ENCODE measurements around the gene AVPR1B. TPM values are rescaled to one million over a fixed set of nuclear protein-coding genes. Genes with fewer than 3 reads are reported as not detected.
A peak's percentile ranks its signal among the peaks of the same experiment; 100 is the strongest.

Gene AVPR1B
- total RNA-seq, 1 experiment from 2014 or later, result not detected

DNA sequence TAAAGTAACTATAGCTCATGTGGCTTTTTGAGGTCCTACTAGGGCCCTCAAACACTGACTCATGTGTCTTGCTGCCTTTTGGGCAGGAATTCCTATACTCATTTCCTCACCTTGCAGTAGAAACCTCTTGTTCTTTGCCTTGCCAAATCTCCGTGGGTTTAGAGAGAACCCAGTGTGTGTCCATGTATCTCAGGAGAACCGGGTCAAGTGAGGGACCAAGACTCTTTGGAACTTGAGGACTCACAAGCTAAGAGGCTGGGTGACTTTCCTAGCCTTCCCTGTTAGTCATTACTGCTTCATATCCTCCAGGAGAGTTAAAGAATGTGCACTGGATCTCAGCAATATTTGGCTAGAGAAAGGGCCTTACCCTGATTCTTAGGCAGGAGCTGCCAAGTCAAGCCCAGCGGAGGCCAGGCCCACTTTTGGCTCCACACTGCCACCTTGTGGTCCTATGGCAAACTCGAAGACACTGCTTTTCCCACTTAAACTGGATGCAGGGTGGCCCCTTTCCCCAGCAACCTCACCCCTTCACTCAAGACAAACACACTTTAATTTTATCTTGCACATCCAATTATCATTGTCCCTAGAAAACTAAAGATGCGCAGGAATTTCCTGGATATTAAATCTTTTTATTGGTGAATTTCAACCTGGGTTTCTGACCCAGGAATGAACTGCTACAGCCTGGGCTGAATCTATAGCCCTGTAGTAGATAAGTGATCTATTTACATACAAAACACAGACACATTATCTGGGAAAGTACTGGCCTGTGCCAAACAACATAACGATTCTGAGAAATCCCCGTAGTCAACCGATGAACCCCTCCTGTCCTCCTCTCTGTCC is 10.6 kb downstream of the AVPR1B start:
- H2BK15ac ChIP-seq (ENCODE audit: low read depth, low read length), result no peak overlapping the region
- no peak overlapping the region for H2BK120ac ChIP-seq (ENCODE audit: low read depth, low read length, poor library complexity, severe bottlenecking)
- H3K23me2 ChIP-seq (ENCODE audit: insufficient read length, low read depth, low read length, poor library complexity, severe bottlenecking), result no peaks in the 10 kb centered on the region
- no peaks in the 10 kb centered on the region for H3K79me2 ChIP-seq (ENCODE audit: insufficient read depth, low read length)
- H3K27me3 ChIP-seq (ENCODE audit: insufficient read depth, low read length), result no peaks in the 10 kb centered on the region
- Mint-ChIP-seq H3K9me3 (no peaks in the 10 kb centered on the region), H3K27ac (no peak overlapping the region), H3K4me3 (no peak overlapping the region), H3K4me1 (peaks cover 0 to 2% of the 10 kb centered on the region in 2 experiments; a peak in 2 of 4 replicates), H3K36me3 (ENCODE audit: insufficient read depth in 1 of 3, low read depth in 3 of 3) (no peaks in the 10 kb centered on the region), H3K27me3 (ENCODE audit: low read depth) (peaks cover under 1% of the 10 kb centered on the region; the same call in 1 of the 2 replicates)
- H3K4me1 ChIP-seq (ENCODE audit: insufficient read depth, low read length), result no peaks in the 10 kb centered on the region
- no peak overlapping the region for H3K56ac ChIP-seq (ENCODE audit: insufficient read length, low read depth, low read length)
- H3K14ac ChIP-seq (ENCODE audit: insufficient read depth, low read length), result no peak overlapping the region
- H3K27ac ChIP-seq (ENCODE audit: insufficient read length, low read depth, low read length), result no peak overlapping the region
- H2BK12ac ChIP-seq (ENCODE audit: insufficient read length, low read depth, low read length), result no peak overlapping the region
- H3K18ac ChIP-seq (ENCODE audit: insufficient read length, low read depth, low read length), result no peak overlapping the region
- H3K23ac ChIP-seq (ENCODE audit: insufficient read length, low read depth, low read length), result no peak overlapping the region
- WGBS (ENCODE audit: extremely low coverage, insufficient read length, low lambda C conversion rate), result no CpG with 5 or more reads among the region's 8 CpGs
- H3K4me2 ChIP-seq (ENCODE audit: insufficient read depth, insufficient read length, low read length), result no peak overlapping the region
- no peak overlapping the region for H4K5ac ChIP-seq (ENCODE audit: insufficient read length, low read depth, low read length)
- no peaks in the 10 kb centered on the region for H4K20me1 ChIP-seq (ENCODE audit: control insufficient read depth, insufficient read depth, insufficient read length)
- H4K91ac ChIP-seq (ENCODE audit: insufficient read length, low read depth, low read length), result no peak overlapping the region
- H2BK5ac ChIP-seq (ENCODE audit: insufficient read length, low read length), result no peak overlapping the region
- TF ChIP-seq, protein P1, sequence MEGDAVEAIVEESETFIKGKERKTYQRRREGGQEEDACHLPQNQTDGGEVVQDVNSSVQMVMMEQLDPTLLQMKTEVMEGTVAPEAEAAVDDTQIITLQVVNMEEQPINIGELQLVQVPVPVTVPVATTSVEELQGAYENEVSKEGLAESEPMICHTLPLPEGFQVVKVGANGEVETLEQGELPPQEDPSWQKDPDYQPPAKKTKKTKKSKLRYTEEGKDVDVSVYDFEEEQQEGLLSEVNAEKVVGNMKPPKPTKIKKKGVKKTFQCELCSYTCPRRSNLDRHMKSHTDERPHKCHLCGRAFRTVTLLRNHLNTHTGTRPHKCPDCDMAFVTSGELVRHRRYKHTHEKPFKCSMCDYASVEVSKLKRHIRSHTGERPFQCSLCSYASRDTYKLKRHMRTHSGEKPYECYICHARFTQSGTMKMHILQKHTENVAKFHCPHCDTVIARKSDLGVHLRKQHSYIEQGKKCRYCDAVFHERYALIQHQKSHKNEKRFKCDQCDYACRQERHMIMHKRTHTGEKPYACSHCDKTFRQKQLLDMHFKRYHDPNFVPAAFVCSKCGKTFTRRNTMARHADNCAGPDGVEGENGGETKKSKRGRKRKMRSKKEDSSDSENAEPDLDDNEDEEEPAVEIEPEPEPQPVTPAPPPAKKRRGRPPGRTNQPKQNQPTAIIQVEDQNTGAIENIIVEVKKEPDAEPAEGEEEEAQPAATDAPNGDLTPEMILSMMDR (conservative IDR thresholded peaks at IDR 0.05), result peak; percentile 90
- no peak overlapping the region for H3K9ac ChIP-seq (ENCODE audit: extremely low read depth, insufficient read length, low read length)
- H4K8ac ChIP-seq (replicated peaks; ENCODE audit: insufficient read length, low read depth, low read length), result no peak overlapping the region
- no peaks in the 10 kb centered on the region for H3K79me1 ChIP-seq (ENCODE audit: insufficient read depth, low read depth, low read length, poor library complexity, severe bottlenecking)
- H3K9me3 ChIP-seq (ENCODE audit: control insufficient read depth, low read depth, low read length), result no peaks in the 10 kb centered on the region
- H3K4ac ChIP-seq (ENCODE audit: low read depth, low read length), result no peak overlapping the region
- no peak overlapping the region for H2AFZ ChIP-seq (ENCODE audit: low read length)
- H3T11ph ChIP-seq (ENCODE audit: low read length), result no peak overlapping the region
- no peak overlapping the region for H2AK5ac ChIP-seq (ENCODE audit: insufficient read length, low read length)
- no peak overlapping the region for H2BK20ac ChIP-seq (ENCODE audit: low read depth, low read length, poor library complexity, severe bottlenecking)
- DNase-seq, result peak; percentile 78
